HL-60/S4 treated with phorbol 12-myristate 13-acetate at 8.2 ng/mL for 4 days and 3 days (cell line): ENCODE results near the gene NUP62.

ENCODE experiments used
- in situ Hi-C: fragments of 300-500 bp; cut with MboI; formaldehyde crosslinking; loops from 2 replicates; pipeline ENCODE4 v1.15.0; 2022; ENCODE audit warnings: low sequenced_read_pairs

NUP62 gene

DNA sequence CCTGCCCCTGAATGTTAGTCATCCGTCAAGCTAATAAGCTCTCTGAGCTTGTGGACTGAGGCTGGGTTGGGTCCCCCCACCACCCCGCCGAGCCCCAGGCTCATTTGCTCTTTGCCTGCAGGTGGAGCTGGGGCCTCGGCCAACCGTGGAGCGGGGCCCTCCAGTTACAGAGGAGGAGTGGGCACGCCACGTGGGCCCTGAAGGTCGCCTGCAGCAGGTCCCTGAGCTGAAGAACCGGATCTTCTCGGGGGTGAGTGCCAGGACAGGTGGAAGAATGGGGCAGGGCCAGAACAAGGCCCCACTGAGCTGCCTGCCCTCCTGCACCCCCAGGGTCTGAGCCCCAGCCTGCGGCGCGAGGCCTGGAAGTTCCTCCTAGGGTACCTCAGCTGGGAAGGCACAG lies 46.7 kb downstream of the NUP62 start:
- in situ Hi-C loops: no loop called here

DNA sequence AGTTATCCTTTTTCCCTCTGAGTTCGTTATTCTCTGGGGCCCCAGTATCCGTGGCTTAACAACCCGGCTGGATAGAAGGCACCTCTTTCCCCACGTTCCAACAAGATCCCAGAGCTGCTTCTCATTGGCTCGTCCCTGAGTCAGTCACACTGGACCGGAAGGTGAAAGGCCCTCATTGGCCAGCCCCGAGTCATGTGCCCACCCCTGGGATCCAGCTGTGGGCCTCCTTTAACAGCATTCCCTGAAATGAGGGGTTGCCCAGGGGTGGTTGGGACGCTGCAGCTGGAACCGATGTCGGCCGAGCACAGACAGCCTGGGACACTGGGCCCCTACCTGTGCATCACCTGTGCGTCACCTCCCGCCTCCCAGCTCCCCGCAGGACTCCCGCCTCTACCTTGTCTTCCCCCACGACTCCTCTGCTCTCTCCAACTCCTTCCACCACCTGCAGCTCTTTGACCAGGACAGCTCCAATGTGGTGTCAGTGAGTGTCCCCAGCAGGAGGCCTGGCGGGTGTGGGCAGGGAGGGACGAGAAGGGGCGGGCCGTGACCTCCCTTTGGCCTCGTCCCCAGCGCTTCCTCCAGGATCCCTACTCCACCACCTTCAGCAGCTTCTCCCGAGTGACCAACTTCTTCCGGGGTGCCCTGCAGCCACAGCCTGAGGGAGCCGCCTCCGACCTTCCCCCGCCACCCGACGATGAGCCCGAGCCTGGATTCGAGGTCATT lies 47.5 kb downstream of the NUP62 start:
- in situ Hi-C loops: no loop called here

DNA sequence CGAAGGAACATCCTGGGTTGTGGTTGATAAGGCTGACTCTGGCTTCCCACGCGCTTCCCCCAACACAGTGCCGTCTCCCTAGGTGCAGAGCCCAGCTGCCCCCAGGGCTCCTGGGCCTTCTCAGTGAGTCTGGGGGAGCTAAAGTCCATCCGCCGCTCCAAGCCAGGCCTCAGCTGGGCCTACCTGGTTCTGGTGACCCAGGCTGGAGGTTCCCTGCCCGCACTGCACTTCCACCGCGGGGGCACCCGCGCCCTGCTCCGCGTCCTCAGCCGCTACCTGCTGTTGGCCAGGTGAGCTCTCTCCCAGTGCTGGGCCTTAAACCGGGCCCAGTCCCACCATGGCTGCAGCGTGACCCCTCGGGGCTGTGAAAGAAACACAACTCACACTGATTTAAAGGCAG lies 48.1 kb downstream of the NUP62 start:
- in situ Hi-C loops: no loop called here

DNA sequence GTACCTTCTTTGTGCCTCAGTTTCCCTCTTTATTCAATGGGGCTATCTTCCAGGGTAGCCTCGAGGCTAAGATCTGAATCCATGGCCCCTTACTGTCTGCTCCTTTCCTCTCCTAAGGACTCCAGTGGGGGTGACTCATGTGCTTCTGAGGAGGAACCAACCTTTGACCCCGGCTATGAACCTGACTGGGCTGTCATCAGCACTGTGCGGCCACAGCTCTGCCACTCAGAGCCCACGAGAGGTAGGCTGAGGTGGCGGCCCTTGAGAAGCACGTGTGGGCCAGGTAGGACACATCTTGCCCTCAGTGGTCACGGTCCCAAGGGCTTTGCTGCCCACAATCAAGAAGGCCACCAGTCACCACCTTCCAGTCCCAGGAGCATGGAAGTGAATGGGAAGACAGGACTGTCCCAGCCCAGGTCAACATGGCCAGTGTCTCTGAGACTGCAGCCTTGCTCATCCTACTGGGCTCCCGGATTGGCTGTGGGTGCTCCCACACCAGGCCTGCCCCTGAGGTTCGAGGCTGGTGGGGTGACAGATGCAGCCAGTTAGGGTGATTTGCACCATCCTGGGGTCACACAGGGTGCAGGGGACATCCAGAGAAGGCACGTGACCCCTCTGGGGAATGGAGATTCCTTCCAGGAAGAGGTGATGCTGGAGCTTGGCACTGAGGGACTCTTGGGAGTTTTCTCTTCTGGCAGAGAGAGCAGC lies 49.0 kb downstream of the NUP62 start:
- in situ Hi-C loops: no loop called here

DNA sequence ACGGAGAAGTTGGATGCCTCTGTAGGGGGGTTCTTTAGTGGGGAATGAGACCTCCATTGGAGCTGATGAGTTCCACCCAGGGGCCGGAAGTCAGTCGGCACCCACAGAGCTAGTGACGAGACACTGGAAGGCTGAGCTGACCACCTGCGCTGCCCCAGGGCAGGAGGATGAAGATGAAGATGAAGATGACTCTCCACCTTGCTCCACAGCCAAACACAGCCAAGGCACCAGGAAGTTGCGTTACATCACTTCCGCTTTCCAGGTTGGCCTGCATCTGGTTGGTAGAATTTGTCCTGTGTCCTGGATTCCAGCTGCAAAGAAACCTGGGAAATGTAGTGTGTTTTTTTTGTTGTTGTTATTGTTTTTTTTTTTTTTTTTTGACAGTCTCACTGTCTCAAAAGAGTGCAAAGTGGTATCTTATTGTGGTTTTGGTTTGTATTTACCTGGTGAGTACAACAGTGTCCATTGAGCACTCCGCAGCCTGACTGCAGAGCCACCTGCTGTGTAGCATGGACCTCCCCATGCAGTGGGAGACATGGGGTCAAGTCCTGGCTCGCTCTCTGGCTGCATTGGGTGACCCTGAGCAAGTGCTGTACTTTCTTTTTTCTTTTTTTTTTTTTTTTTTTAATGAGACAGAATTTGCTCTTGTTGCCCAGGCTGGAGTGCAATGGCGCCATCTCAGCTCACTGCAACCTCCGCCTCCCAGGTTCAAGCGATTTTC lies 49.9 kb downstream of the NUP62 start:
- in situ Hi-C loops: no loop called here

DNA sequence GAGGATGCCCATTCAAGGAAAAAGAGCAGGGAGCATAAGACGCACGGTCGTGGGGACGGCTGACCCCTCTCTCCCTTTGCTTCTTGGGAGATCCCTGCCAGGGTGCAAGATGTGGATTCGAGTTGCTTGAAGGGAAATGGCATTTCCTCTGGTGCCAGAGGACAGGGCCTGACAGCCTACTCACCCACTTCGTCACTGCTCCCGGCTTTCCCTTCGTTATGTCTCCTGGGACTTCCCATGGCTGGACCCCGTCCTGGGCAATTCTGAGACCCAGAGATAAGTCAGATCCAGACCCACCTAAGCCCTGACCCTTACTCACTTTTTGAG lies 50.6 kb downstream of the NUP62 start:
- in situ Hi-C loops: no loop called here

DNA sequence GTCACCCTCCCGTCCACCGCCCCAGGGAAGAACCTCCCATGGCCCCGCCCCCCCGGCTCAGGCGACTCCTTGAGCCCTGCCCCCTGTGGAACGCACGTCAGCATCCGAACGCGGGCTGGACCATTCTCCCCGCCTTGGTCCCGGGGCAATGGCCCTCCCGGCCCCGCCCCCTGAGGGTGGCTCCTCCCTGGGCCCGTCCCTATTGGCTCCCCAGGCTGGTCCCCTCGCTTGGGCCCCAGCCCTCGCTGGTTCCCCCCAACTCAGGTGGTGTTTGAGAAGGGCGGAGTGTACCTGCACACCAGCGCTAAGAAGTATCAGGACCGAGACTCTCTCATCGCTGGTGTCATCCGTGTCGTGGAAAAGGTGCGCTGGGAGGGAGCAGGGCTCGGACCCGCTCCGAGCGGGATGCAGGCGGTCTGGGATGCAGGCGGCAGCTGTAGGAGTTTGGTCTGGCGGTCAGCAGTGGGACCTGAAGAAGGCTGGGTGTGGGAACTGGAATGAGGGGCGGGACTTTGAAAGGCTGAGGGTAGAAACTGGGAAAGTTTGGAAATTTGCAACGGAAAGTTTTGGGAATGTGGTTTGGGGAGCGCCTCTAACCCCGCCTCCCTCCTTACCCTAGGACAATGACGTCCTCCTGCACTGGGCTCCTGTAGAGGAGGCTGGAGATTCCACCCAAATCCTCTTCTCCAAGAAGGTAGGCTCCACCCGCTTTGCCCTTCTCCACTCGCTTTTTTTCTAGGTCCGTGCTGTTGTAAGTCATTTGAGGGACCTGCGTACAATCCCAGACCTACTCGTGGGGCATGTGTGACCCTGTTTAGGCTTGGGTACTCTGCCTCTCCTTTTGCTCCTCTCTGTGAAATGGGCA lies 51.2 kb downstream of the NUP62 start:
- in situ Hi-C loops: no loop called here

DNA sequence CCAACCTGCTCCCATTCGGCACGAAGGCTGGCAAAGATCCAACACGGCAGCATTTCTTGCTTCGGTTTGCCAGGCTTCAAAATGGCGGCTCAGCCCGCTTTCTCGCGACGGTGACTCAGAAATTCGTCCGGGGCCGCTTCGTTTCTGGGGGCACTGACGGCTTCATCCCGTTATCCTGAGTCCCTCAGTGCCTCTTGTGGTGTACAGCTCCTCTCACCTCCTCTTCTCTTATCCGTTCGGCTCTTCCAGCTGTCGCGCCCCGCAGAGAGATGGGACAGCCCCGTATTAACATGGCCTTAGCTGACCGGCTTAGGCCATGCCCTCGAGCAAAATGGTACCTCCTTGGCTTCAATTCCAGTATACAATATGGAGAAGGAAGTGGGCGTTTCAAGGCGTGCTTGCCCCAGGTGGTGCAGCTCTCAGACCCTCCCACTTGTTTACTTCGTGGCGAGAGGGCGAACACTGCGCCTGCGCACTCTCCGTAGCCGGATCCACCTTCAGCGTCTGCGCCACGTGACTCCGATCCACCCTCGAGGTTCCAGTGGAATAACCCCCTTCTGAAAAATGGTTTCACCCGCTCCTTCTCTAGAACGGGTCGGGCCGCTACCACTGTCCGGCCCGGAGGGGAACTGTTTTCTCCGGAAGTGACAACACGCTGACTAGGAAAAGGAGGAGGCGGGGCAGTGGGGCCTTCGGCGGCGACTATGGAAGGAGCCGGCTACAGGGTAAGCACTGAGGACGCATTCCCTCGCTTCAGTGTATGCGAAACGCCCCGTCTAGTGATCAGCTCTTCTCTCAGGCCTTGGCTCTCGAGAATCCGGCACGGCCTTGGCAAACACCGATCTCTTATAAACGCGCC lies 52.1 kb downstream of the NUP62 start, which contains the start of the genes AKT1S1 and TBC1D17:
Gene AKT1S1, minus strand, starts transcription at position 336 of the 859 bp plus-strand sequence. CDS start 4,060 bp downstream, outside the sequence.
Gene TBC1D17, plus strand, starts transcription at position 683 of the 859 bp plus-strand sequence. Its CDS starts 22 bp downstream, at position 705.
- in situ Hi-C loops: no loop called here

DNA sequence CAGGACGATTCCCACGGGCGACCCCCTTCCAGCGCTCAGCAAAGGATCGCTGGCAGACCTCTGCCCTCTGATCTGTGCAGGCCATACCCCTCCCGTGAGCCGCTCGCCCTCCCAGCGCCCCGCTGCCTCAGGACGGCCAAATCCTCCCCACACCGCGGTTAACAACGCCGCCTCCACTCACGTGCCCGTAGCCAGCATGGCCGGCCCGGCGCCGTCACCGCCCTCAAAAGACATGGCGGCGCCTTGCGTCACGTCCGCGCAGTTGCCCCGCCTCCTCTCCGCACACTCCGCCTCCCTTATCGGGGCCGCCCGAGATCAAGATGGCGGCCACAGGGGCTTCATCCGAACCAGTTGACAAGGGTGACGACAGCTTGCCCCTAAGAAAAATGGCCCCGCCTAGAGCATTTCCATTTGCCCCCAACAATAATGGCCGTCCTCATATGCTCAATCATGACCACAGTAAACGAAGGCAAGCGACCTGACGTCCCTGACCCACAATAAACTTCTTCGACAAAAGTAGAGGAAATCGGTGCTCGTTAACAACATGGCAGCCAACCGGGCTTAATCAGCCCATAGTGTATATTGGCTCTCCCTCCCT lies 52.8 kb downstream of the NUP62 start:
- in situ Hi-C loops: no loop called here

DNA sequence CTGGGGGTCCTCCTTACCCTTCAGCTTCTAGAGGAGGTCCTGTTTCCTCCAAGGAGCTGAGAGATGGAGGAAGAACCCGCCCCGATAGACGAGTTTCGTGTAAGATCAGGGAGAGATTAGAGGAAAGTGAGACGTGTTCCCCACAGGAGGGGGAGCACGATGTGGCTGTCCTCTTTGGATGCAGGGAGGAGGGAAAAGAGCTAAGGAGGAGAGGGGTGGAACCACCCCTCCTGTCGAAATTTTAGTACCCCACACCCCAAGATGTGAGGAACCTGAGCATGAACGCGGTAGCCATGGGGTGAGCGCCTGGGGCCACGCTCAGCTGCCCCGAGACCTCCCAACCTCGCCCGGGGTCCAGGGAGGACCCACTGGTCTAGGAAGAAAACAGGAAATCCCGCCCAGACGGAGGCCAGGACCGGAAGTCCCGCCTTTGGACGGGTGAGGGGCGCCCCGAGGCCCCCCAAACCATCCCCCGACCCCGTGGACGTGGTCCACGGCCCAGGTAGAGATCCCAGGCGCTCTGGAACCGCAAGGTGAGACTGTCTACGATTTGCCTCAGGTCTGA lies 53.4 kb downstream of the NUP62 start:
- in situ Hi-C loops: no loop called here

DNA sequence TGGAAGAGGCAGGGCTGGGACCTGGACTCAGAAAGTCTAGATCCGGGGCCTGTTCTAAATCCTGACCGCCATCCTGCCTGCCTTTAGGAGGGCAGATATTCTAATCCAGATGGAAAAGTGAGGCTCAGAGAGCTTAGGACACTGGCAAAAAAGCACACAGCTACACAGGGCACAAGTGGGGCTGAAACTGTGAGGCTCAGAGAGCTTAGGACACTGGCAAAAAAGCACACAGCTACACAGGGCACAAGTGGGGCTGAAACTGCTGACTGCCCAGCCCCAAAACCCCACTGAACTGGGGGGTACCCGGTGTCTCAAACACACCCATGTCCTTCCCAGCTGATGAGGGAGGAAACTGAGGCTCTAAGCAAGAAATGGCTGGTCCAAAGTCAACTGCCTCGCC lies 54.1 kb downstream of the NUP62 start:
- in situ Hi-C loops: no loop called here

DNA sequence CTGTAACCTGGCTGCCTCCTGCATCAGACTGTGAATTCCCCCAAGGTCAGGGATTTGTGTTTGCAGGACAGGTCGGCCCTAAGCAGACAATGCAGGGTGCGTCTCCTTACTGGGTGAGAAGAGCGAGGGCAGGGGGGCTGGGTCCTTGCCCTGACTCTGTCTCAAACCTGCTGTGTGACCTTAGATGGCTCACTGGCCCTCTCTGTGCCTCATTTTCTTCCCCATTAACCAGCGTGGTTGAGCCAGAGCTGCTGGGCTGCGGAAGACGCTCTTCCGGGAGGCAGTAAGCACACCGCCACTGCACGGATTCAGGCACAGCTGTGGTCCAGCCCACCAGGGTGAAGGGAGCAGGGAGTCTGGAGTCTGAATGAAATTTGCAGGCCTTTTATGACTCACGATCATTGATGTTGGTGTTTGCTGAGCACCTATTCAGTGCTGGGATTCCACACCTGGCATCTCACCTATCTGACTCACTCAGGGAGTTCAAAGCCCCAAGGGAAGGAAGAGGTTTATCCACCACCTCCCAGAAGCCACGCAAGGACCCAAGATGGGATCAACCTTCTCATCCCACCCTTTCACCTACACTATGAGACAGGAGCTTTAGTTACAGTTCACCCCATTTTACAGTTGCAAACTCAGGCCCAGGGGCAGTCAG lies 54.7 kb downstream of the NUP62 start:
- in situ Hi-C loops: no loop called here

DNA sequence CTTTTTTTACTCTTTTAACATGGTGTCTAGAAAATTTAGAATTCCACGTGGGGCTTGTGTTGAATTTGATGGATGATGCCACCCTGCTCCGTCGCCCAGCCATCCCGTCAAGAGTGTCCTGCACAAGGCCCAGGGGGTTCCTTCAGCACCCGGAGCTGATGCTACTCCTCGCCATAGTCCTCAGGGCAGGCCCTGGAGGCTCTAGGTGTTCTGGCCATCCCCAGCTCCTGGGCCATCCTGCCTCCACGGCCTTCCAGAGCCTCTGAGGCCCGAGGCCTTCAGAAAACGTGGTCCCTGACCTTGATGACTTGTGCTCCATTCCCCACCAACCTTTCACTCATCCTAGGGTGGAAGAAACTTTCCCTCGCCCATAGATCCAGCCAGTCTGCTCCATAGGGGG lies 55.5 kb downstream of the NUP62 start:
- in situ Hi-C loops: no loop called here

DNA sequence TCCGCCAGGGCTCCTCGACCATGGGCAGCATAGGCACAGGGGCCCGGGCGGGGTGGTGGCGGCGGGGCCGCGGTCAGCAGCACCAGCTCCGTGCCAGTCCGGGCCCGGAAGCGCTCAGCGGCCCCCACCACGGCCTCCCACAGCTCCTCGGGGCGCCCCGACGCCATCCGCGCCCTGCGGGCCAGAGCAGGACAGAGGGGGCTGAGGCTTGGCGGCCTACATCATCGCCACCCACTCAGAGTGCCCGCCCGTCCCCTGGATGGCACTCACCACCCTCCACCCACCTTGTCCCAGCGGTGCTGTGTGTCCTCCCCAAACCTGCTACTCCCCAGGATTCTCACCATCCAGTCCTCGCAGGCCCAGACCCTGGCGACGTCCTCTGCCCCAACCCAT lies 56.2 kb downstream of the NUP62 start:
- in situ Hi-C loops: no loop called here

DNA sequence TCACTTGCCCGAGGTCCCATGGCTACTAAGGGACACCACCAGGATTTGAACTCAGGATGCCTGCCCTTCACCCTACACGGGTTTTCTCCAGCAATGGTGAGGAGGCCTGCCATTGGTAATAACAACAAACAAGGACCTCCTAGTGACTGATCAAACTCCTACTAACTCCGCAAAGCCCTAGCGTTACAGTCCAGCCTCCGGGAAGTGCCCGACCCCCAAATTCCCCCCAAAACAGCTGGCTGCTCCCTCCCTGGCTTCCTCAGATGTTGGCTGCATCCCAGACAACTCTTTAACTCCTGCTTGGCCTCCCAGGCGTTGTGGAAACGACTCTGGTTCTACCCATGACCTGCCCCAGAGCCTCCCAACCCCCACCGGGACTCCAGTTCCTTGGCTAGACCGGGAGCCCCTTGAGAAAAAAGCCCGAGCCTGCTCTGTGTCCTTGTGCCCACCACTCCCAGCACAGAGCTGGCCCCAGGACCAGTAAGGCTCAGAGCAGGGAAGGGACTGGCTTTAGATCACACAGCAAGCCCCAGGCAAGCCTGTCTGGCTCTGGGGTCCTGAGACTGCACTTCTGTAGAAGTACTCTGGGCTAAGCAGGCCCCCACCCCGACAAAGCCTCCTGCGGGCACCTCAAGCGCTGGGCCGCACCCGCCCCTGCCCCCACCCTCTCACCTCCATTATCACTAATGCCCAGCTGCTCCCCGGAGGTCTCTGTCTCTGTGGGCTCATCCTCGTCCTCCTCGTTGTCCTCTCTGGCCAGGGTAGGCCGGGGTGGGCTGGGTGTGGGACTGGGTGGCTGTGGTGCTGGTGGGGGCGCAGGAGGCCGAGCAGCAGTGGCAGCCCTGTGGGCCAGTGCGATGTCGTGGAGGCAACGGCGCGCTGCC lies 56.8 kb downstream of the NUP62 start:
- in situ Hi-C loops: no loop called here

DNA sequence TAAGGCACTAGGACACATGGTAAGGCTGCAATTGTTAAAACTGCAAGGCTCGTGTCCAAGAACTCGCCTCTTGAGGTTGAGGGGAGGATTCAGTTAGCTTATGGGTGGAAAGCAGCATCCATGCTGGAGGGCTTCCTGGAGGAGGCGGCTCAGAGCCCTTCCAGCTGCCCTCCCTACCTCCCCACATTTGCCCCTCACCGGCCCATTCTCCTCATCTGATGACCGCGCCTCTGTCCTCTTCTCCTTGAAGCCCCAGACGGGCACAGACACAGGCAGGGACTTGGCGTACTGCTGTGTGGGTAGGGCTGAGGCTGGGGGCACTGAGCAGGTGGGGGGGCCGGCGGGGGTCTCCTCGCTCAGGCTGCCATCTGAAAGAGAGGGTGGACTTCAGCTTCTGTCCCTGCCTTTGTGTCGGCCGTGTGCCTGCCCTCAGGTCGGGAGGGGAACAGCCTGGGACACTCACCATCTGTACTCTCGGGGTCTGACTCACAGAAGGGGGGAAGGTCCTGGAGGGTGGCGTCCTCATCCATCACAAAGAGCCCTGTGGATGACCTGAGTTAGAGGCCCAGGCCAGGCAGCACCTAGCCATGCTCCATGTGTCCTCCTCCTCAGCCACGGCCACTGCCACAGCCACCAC lies 57.8 kb downstream of the NUP62 start:
- in situ Hi-C loops: no loop called here

DNA sequence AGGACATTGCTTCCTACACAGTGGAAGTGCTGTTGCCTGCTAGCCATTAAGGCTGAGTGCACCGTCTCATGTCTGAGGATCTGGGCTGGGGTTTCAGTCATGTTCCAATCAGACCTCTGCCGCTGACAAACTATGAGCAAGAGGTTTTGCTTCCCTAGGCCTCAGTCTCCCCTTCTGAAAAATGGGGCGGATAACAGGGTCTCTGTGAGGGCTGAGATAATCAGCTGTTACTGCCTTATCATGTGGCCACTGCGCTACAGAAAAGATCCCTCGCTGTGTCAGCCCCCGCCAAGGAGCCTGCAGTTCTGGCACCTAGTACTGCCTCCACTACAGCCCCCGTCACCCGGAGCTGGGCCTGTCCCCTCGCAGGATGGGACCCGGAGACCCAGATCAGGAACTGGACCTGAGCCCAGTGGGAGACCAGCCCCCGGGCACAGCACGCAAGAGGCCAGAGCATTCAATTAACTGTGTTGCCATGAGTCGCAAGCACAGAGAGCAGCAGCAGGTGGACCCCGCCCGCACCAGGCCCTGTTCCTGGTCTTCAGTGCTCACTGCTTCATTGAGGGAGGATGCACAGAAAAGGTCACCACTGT lies 58.9 kb downstream of the NUP62 start:
- in situ Hi-C loops: no loop called here
